Hepatocyte (in vitro differentiated cells): ENCODE measurements around the gene CCDC148. TPM values are rescaled to one million over a fixed set of nuclear protein-coding genes. Genes with fewer than 3 reads are reported as not detected.
A peak's percentile ranks its signal among the peaks of the same experiment; 100 is the strongest.

Experiments
- DNase-seq: peaks from one replicate; pipeline ENCODE4 v3.0.0-alpha.2; 2016; ENCODE audit warnings: low spot score
- H2AFZ ChIP-seq: fragments of 200-600 bp; sonication (generic); 2 replicates; pipeline ENCODE4 v1.6.0; 2016; ENCODE audit warnings: antibody characterized with exemption, mild to moderate bottlenecking
- H3K27ac ChIP-seq: fragments of 200-600 bp; sonication (generic); 2 replicates; pipeline ENCODE4 v1.5.1; 2016; ENCODE audit warnings: mild to moderate bottlenecking
- H3K27me3 ChIP-seq: fragments of 200-600 bp; sonication (generic); 2 replicates; pipeline ENCODE4 v1.6.1; 2016
- H3K36me3 ChIP-seq: fragments of 200-600 bp; sonication (generic); replicated peaks from 2 replicates; pipeline ENCODE4 v1.5.1; 2016; ENCODE audit warnings: low read depth; ENCODE audit not compliant: insufficient read depth
- H3K4me1 ChIP-seq: fragments of 200-600 bp; sonication (generic); 2 replicates; pipeline ENCODE4 v1.5.1; 2016; ENCODE audit warnings: mild to moderate bottlenecking, moderate library complexity; ENCODE audit not compliant: insufficient read depth
- H3K4me2 ChIP-seq: fragments of 200-600 bp; sonication (generic); 2 replicates; pipeline ENCODE4 v1.6.0; 2016
- H3K4me3 ChIP-seq: fragments of 200-600 bp; sonication (generic); 2 replicates; pipeline ENCODE4 v1.5.1; 2016; ENCODE audit warnings: mild to moderate bottlenecking
- H3K79me2 ChIP-seq: fragments of 200-600 bp; sonication (generic); 2 replicates; pipeline ENCODE4 v1.6.0; 2017; ENCODE audit warnings: mild to moderate bottlenecking
- H3K9me2 ChIP-seq: fragments of 200-600 bp; sonication (generic); replicated peaks from 2 replicates; pipeline ENCODE4 v1.6.0; 2017; ENCODE audit warnings: mild to moderate bottlenecking; ENCODE audit not compliant: insufficient read depth
- H3K9me3 ChIP-seq: fragments of 200-600 bp; sonication (generic); 2 replicates; pipeline ENCODE4 v1.5.1; 2016; ENCODE audit warnings: low read depth, mild to moderate bottlenecking
- H4K20me1 ChIP-seq: fragments of 200-600 bp; sonication (generic); 2 replicates; pipeline ENCODE4 v1.6.0; 2016; ENCODE audit warnings: mild to moderate bottlenecking; ENCODE audit not compliant: insufficient read depth, poor library complexity, severe bottlenecking
- CTCF ChIP-seq: fragments of 200-600 bp; sonication (generic); IDR thresholded peaks from 2 replicates; pipeline ENCODE4 v1.5.1; 2016; ENCODE audit warnings: antibody characterized with exemption, mild to moderate bottlenecking; ENCODE audit not compliant: poor library complexity
- EZH2 ChIP-seq: fragments of 200-600 bp; sonication (generic); IDR thresholded peaks from 2 replicates; pipeline ENCODE4 v1.6.1; 2016; ENCODE audit warnings: antibody characterized with exemption, mild to moderate bottlenecking, borderline replicate concordance
- EZH2phosphoT487 ChIP-seq: fragments of 200-600 bp; sonication (generic); IDR thresholded peaks from one replicate; pipeline ENCODE4 v1.6.1; 2018; ENCODE audit warnings: antibody characterized with exemption, mild to moderate bottlenecking, low read depth, moderate library complexity; ENCODE audit not compliant: unreplicated experiment, severe bottlenecking
- WGBS: methylation state at CpG from one replicate; pipeline ENCODE4 v1.1.6; 2016; ENCODE audit warnings: low lambda C conversion rate; ENCODE audit errors: missing lambda C conversion rate; 5-methylcytosine and 5-hydroxymethylcytosine counted together
- polyA plus RNA-seq: library from polyadenylated mRNA; unstranded; fragments of >200 nt; fragmentation: Nextera tagmentation; extraction: Ambion mirVana; gene quantifications from 2 replicates; pipeline ENCODE4 v1.2.1, GENCODE V29; 2016
- total RNA-seq: library from RNA; depleted of rRNA; stranded (reverse); fragments of >200 nt; gene quantifications from 2 replicates; pipeline ENCODE4 v1.2.3, GENCODE V29; 2014

Gene CCDC148
- total and polyA plus RNA-seq, 2 experiments from 2014 or later = 0.62 to 2.2 TPM

- H4K20me1 ChIP-seq = peaks cover 26% of the 10 kb centered on the region
- H3K79me2 ChIP-seq = peaks cover 59% of the 10 kb centered on the region
- TF ChIP-seq EZH2phosphoT487 (no peak), EZH2 (no peak), CTCF (no peak)
- H3K9me3 ChIP-seq = no peaks in the 10 kb centered on the region
- H2AFZ ChIP-seq = no peak overlapping the region
- no peaks in the 10 kb centered on the region for H3K36me3 ChIP-seq
- no peak for DNase-seq
- H3K27me3 ChIP-seq = no peaks in the 10 kb centered on the region
- H3K4me2 ChIP-seq = peak overlapping the region; percentile 88
- H3K4me1 ChIP-seq = peaks cover 12% of the 10 kb centered on the region
- peak overlapping the region; percentile 98 for H3K4me3 ChIP-seq
- H3K27ac ChIP-seq = no peak overlapping the region
- WGBS = 53% methylated on average over 9 of the region's 9 CpGs
- H3K9me2 ChIP-seq = no peaks in the 10 kb centered on the region
Observed at GRCh38 chr2:158459161-158460003, 2.8 kb upstream of the CCDC148 start.

- Histone ChIP-seq H3K79me2 (peaks cover 51% of the 10 kb centered on the region), H3K4me3 (peak overlapping the region; percentile 98), H3K27me3 (no peaks in the 10 kb centered on the region), H3K36me3 (no peaks in the 10 kb centered on the region), H4K20me1 (peaks cover 26% of the 10 kb centered on the region), H3K4me1 (peaks cover 12% of the 10 kb centered on the region), H3K4me2 (peak overlapping the region; percentile 88), H3K27ac (peak overlapping the region; percentile 98), H2AFZ (no peak overlapping the region), H3K9me2 (no peaks in the 10 kb centered on the region), H3K9me3 (no peaks in the 10 kb centered on the region)
- DNase-seq = no peak
- WGBS = 15% methylated on average over 9 of the region's 9 CpGs
- TF ChIP-seq EZH2phosphoT487 (no peak), CTCF (no peak), EZH2 (no peak)
Observed at GRCh38 chr2:158458617-158458920, 2.0 kb upstream of the CCDC148 start.

- H3K9me2 ChIP-seq = no peaks in the 10 kb centered on the region
- DNase-seq = peak; percentile 94
- TF ChIP-seq EZH2phosphoT487 = no peak
- no peak for TF ChIP-seq EZH2
- peak; percentile 41 for TF ChIP-seq CTCF
- H3K4me2 ChIP-seq = peak overlapping the region; percentile 88
- peak overlapping the region; percentile 98 for H3K4me3 ChIP-seq
- H2AFZ ChIP-seq = peak overlapping the region; percentile 95
- H3K36me3 ChIP-seq = no peaks in the 10 kb centered on the region
- H3K4me1 ChIP-seq = peaks cover 12% of the 10 kb centered on the region
- no peaks in the 10 kb centered on the region for H3K9me3 ChIP-seq
- under 1% methylated on average over 59 of the region's 61 CpGs for WGBS
- H3K27ac ChIP-seq = peak overlapping the region; percentile 98
- peaks cover 26% of the 10 kb centered on the region for H4K20me1 ChIP-seq
- H3K27me3 ChIP-seq = no peaks in the 10 kb centered on the region
- H3K79me2 ChIP-seq = peaks cover 47% of the 10 kb centered on the region
Observed at GRCh38 chr2:158457826-158458616, 1.5 kb upstream of the CCDC148 start.
